ENCODE data around the gene SPDYE16.
A peak's percentile ranks its signal among the peaks of the same experiment; 100 is the strongest.
"Not testable (repeated sequence)": the region's sequence is repeated elsewhere in the genome, so short reads cannot be mapped to it uniquely, and the experiment has no call there.

SPDYE16 gene

GRCh38 chr7:76513817-76514799, 29.0 kb downstream of the SPDYE16 start:
- TF ChIP-seq PATZ1 (CRISPR knock-in tag; IDR thresholded peaks at IDR 0.05; ENCODE audit: borderline replicate concordance): no peak
- ATAC-seq: no peak

GRCh38 chr7:76512941-76513816, 29.9 kb downstream of the SPDYE16 start:
- TF ChIP-seq ZNF70 (CRISPR knock-in tag; IDR thresholded peaks at IDR 0.05): no peak
- no peak for TF ChIP-seq ESRRG (CRISPR knock-in tag; IDR thresholded peaks at IDR 0.05)
- no peak for TF ChIP-seq OSR1 (CRISPR knock-in tag; IDR thresholded peaks at IDR 0.05)
- TF ChIP-seq POU6F1 (CRISPR knock-in tag; IDR thresholded peaks at IDR 0.05; ENCODE audit: borderline replicate concordance, low read depth): no peak
- TF ChIP-seq RARB (CRISPR knock-in tag; IDR thresholded peaks at IDR 0.05): no peak
- TF ChIP-seq TOX (CRISPR knock-in tag; IDR thresholded peaks at IDR 0.05; ENCODE audit: borderline replicate concordance): no peak
- TF ChIP-seq PPARA (CRISPR knock-in tag; IDR thresholded peaks at IDR 0.05; ENCODE audit: borderline replicate concordance): no peak
- no peak for TF ChIP-seq SNAI2 (CRISPR knock-in tag; IDR thresholded peaks at IDR 0.05)
- TF ChIP-seq TSHZ2 (CRISPR knock-in tag; IDR thresholded peaks at IDR 0.05): no peak
- no peak for TF ChIP-seq ISL1 (CRISPR knock-in tag; IDR thresholded peaks at IDR 0.05)
- TF ChIP-seq ZNF565 (CRISPR knock-in tag; conservative IDR thresholded peaks at IDR 0.05; ENCODE audit: low read depth): no peak
- peak; percentile 54 for ATAC-seq

- ATAC-seq: not testable (repeated sequence)
Observed at GRCh38 chr7:76511911-76512885, 30.9 kb downstream of the SPDYE16 start.

- ATAC-seq: not testable (repeated sequence)
Observed at GRCh38 chr7:76511200-76511910, 31.7 kb downstream of the SPDYE16 start.

Data from SK-N-SH treated with all-trans-retinoic acid at 6 μM for 48 hours (cell line).